Suprapubic skin (tissue), 4 donors: ENCODE results near the gene ELL. TPM values are rescaled to one million over a fixed set of nuclear protein-coding genes. Genes with fewer than 3 reads are reported as not detected.
A peak's percentile ranks its signal among the peaks of the same experiment; 100 is the strongest.

Source experiments
- DNase-seq, 2 donors: peaks; one replicate each; pipeline ENCODE4 v3.0.0-alpha.2; 2019; ENCODE audit warnings: low spot score in 2 of 2
- H3K27ac ChIP-seq: fragments of 200-600 bp; sonication (generic); one replicate; pipeline ENCODE4 v1.5.1; 2019
- H3K27me3 ChIP-seq: fragments of 200-600 bp; sonication (generic); one replicate; pipeline ENCODE4 v1.5.1; 2019
- H3K36me3 ChIP-seq: fragments of 200-600 bp; sonication (generic); one replicate; pipeline ENCODE4 v1.5.1; 2019
- H3K4me1 ChIP-seq: fragments of 200-600 bp; sonication (generic); one replicate; pipeline ENCODE4 v1.5.1; 2019
- H3K4me3 ChIP-seq: fragments of 200-600 bp; sonication (generic); one replicate; pipeline ENCODE4 v1.5.1; 2019; ENCODE audit warnings: mild to moderate bottlenecking
- H3K9me3 ChIP-seq: fragments of 200-600 bp; sonication (generic); one replicate; pipeline ENCODE4 v1.5.1; 2019
- CTCF ChIP-seq, 2 donors: fragments of 200-600 bp in 1 of 2; fragments of 450-650 bp in 1 of 2; sonication (generic) in 1 of 2; IDR thresholded peaks; one replicate each; pipeline ENCODE4 v1.5.1; 2016 to 2019; ENCODE audit warnings: antibody characterized with exemption in 2 of 2, mild to moderate bottlenecking in 1 of 2, moderate library complexity in 1 of 2
- EP300 ChIP-seq: sonication (generic); formaldehyde crosslinking; IDR thresholded peaks from one replicate; pipeline ENCODE4 v1.6.1; 2017; ENCODE audit warnings: antibody characterized with exemption
- POLR2A ChIP-seq, 2 donors: fragments of 450-650 bp; IDR thresholded peaks; one replicate each; pipeline ENCODE4 v1.6.1; 2017; ENCODE audit warnings: antibody characterized with exemption in 2 of 2, mild to moderate bottlenecking in 2 of 2, moderate library complexity in 2 of 2
- POLR2AphosphoS5 ChIP-seq, 3 donors: sonication (generic); formaldehyde crosslinking; IDR thresholded peaks; one replicate each; pipeline ENCODE4 v1.6.1; 2017; ENCODE audit warnings: antibody characterized with exemption in 3 of 3
- WGBS: methylation state at CpG from one replicate; pipeline ENCODE4 v1.1.5; 2018; 5-methylcytosine and 5-hydroxymethylcytosine counted together
- total RNA-seq, 4 donors: library from RNA; depleted of rRNA; stranded (reverse); fragments of >200 nt; gene quantifications; one replicate each; pipeline ENCODE4 v1.1.0, GENCODE V29; 2016

ELL gene
- total RNA-seq, 4 donors from 2014 or later = 27.0 to 59.5 (median 36.9) TPM

GRCh38 chr19:18465214-18465963, 56.5 kb downstream of the ELL start:
- Histone ChIP-seq H3K4me1 (peaks cover 75% of the 10 kb centered on the region), H3K36me3 (peaks cover 26% of the 10 kb centered on the region)

GRCh38 chr19:18464646-18465045, 57.2 kb downstream of the ELL start:
- no peaks in the 10 kb centered on the region for H3K27me3 ChIP-seq
- peak in 1 of 2 donors; percentile 91 for DNase-seq
- H3K36me3 ChIP-seq = peaks cover 31% of the 10 kb centered on the region
- no peak overlapping the region for H3K4me3 ChIP-seq
- H3K9me3 ChIP-seq = no peaks in the 10 kb centered on the region
- peaks cover 75% of the 10 kb centered on the region for H3K4me1 ChIP-seq
- no peak for TF ChIP-seq POLR2A (IDR thresholded peaks at IDR 0.05)
- TF ChIP-seq EP300 = no peak
- no peak for TF ChIP-seq CTCF (IDR thresholded peaks at IDR 0.05)
- TF ChIP-seq POLR2AphosphoS5 (IDR thresholded peaks at IDR 0.05) = no peak
- peak overlapping the region; percentile 75 for H3K27ac ChIP-seq
- WGBS = 21% methylated on average over 8 of the region's 8 CpGs

More at GRCh38 chr19:18465214-18465963, 56.5 kb downstream of the ELL start:
- TF ChIP-seq EP300 = no peak
- TF ChIP-seq POLR2AphosphoS5 (IDR thresholded peaks at IDR 0.05) = no peak
- no peak for TF ChIP-seq CTCF (IDR thresholded peaks at IDR 0.05)
- no peak for TF ChIP-seq POLR2A (IDR thresholded peaks at IDR 0.05)
- Histone ChIP-seq H3K4me3 (no peak overlapping the region), H3K27ac (peak overlapping the region; percentile 75), H3K27me3 (no peaks in the 10 kb centered on the region), H3K9me3 (no peaks in the 10 kb centered on the region)
- WGBS = 96% methylated on average over 19 of the region's 30 CpGs
- no peak for DNase-seq

- no peak for DNase-seq
- Histone ChIP-seq H3K9me3 (no peaks in the 10 kb centered on the region), H3K4me3 (no peak overlapping the region), H3K4me1 (peaks cover 62% of the 10 kb centered on the region), H3K36me3 (peaks cover 58% of the 10 kb centered on the region), H3K27me3 (no peaks in the 10 kb centered on the region), H3K27ac (peak overlapping the region; percentile 82)
- TF ChIP-seq POLR2AphosphoS5 (IDR thresholded peaks at IDR 0.05) = no peak
- WGBS = 94% methylated on average over 9 of the region's 22 CpGs
These were observed 60.4 kb downstream of the ELL start for GRCh38 chr19:18461471-18461870.

DNA sequence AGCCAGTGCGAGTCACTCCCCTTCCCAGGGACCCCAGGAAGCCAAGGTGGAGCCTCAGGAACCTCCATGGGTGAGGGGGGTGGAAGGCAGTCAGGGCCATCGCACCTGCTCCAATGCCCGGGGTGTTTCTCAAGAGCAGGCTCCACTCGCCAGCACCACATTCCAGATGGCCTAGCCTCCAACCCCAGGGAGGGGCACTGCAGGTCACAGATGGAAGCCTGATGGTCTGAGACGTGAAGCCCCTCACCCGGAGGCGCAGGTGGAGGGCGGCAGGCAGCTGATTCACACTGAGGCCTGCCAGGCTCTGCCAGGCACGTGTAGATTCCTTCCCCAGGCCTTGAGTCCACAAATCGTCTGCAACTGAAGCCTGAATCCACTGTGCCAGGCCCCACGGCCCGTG, 61.0 kb downstream of the ELL start:
- H3K4me1 ChIP-seq = peaks cover 60% of the 10 kb centered on the region
- TF ChIP-seq EP300 = no peak
- TF ChIP-seq POLR2AphosphoS5 (IDR thresholded peaks at IDR 0.05) = no peak
- no peak for TF ChIP-seq CTCF (IDR thresholded peaks at IDR 0.05)
- no peak for TF ChIP-seq POLR2A (IDR thresholded peaks at IDR 0.05)
- H3K4me3 ChIP-seq = no peak overlapping the region
- H3K9me3 ChIP-seq = no peaks in the 10 kb centered on the region
- peak overlapping the region; percentile 82 for H3K27ac ChIP-seq
- peaks cover 63% of the 10 kb centered on the region for H3K36me3 ChIP-seq
- H3K27me3 ChIP-seq = no peaks in the 10 kb centered on the region
- DNase-seq = no peak
- 0% methylated on average over 1 of the region's 12 CpGs for WGBS

DNA sequence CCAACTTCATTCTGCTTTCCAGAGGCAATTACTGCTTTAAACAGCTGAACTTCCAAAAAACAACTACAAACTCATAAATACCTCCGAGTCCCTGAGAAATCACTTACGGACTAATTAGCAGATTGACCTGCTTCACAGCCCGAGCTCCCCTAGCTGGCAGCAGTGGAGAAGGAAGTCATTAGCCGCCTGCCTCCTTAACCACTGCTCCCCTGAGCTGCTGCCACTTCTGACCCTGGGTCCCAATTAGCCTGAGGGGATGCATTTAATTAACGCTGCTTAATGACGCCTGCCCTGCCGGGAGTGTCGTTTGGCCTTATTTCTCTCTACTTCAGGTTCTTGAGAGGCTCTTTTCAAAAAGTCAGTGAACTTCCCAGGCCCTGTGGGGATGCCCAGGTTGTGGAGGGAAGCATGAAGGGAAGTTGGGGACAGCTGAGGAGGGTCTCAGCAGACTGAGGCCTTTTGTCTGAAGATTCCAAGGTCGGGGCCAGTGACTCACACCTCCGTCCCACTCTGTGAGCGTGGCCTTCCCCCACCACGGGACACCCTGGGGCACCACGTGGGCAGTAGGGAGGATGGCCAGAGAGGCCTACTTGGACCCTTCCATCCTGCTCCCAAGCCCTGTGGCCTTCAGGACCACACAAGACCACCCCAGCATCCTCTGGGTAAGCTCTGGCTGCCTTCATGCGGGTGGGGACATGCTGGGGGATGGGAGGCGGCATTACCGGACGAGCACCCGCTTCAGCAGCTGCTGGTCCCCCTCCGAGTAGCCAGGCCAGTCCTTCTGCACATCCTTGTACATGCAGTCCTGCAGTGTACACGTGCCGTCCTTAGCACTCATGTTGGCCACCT, 64.2 kb downstream of the ELL start:
- DNase-seq = no peak
- Histone ChIP-seq H3K27ac (no peak overlapping the region), H3K27me3 (no peaks in the 10 kb centered on the region), H3K36me3 (peaks cover 66% of the 10 kb centered on the region), H3K9me3 (no peaks in the 10 kb centered on the region), H3K4me1 (peaks cover 37% of the 10 kb centered on the region), H3K4me3 (no peak overlapping the region)
- 65% methylated on average over 8 of the region's 21 CpGs for WGBS
- no peak for TF ChIP-seq POLR2AphosphoS5 (IDR thresholded peaks at IDR 0.05)
- TF ChIP-seq EP300 = no peak
- no peak for TF ChIP-seq POLR2A (IDR thresholded peaks at IDR 0.05)
- TF ChIP-seq CTCF (IDR thresholded peaks at IDR 0.05) = no peak
